ENCODE data around the gene CDS2.

DNA sequence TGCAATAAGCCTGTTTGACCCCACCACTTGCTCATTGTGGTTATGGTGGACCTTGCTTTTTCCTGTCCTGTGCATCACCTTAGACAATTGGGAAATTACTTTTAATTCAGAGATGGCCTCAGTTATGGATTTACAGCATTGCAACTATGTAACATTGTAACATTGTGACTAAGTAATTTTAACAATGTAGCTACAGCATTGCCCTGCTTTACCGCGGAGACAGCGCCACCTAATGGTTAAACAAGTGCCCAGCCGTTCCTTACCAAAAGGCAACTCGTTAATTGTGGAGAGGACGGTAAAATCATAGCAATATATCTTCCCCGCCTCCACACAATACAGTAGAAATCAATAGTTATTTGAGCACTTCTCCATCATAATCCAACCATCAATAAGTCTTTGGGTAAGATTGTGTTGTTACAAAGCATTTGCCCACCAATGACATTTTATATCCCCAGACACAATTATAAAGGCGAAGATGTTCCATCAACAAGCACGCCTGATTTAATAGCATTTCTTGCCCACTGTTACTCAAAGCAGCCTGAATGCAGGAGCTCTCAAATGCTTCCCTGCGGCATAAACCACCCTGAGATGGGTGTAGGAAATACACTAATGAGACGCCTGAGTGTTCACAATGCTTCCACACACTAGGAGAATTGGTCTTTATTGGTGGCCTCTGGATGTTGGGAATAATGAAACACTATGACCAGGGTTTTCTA lies 96.3 kb downstream of the CDS2 start:
- TF ChIP-seq ZNF274 (IDR thresholded peaks at IDR 0.05; ENCODE audit: low read depth, low read length) = no peak
- no peak for TF ChIP-seq SUZ12 (IDR thresholded peaks at IDR 0.05; ENCODE audit: extremely low read depth, insufficient read depth, insufficient read length)

Data from NT2/D1 (cell line).